GM21360 (cell line): ENCODE measurements around the gene ATPAF1.
"Not testable (repeated sequence)": the region's sequence is repeated elsewhere in the genome, so short reads cannot be mapped to it uniquely, and the experiment has no call there.

Experiments
- ATAC-seq: cut with Tn5 transposase; IDR thresholded peaks from one replicate; pipeline ENCODE4 v1.9.1; 2021; ENCODE audit warnings: mild to moderate bottlenecking, moderate library complexity; ENCODE audit not compliant: unreplicated experiment

The ATPAF1 gene

DNA sequence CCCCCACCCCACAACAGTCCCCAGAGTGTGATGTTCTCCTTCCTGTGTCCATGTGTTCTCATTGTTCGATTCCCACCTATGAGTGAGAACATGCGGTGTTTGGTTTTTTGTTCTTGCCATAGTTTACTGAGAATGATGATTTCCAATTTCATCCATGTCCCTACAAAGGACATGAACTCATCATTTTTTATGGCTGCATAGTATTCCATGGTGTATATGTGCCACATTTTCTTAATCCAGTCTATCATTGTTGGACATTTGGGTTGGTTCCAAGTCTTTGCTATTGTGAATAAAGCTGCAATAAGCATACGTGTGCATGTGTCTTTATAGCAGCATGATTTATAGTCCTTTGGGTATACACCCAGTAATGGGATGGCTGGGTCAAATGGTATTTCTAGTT, 17.0 kb downstream of the ATPAF1 start:
- not testable (repeated sequence) for ATAC-seq

- ATAC-seq, result no peak
Measured at GRCh38 chr1:46650491-46650890, 17.7 kb downstream of the ATPAF1 start.

- no peak for ATAC-seq
Measured at GRCh38 chr1:46649764-46650163, 18.4 kb downstream of the ATPAF1 start.

GRCh38 chr1:46647611-46648010, 20.6 kb downstream of the ATPAF1 start:
- no peak for ATAC-seq

DNA sequence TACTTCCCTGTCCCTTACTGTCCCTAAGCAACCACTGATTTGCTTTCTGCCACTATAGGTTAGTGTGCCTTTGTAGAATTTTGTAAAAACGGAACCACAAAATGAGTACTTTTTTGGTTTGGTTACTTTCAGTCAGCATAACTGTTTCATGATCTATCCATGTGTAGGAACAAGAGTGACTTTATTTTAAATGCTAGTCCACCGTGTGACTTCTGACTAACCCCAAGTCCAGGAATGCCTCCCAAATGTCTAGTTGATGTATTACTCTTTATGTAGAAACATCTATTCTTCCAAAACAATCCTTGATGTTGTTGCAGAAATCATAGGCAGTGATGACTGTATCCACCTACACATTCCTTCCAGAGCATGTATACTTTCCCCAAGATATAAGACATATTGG, 21.3 kb downstream of the ATPAF1 start:
- ATAC-seq, result no peak

DNA sequence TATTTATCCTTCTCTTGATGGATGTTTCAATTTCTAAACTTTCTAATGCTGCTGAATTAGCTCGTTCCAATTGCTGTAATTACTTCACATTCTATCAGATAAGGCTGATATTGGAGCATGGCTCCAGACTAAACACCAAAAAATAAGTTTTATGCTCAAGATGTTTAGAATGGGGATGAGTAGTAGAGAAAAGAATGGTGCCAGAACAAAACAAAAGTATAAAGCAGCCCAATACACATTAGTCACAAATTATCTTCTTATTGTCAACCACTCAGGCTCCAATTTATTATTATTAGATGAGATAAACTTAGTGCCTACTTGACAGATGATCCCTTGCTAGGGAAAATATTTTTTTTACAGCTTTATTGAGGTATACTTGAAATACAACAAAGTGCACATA, 21.8 kb downstream of the ATPAF1 start:
- no peak for ATAC-seq

- ATAC-seq, result no peak
Measured at GRCh38 chr1:46645815-46646214, 22.3 kb downstream of the ATPAF1 start.

DNA sequence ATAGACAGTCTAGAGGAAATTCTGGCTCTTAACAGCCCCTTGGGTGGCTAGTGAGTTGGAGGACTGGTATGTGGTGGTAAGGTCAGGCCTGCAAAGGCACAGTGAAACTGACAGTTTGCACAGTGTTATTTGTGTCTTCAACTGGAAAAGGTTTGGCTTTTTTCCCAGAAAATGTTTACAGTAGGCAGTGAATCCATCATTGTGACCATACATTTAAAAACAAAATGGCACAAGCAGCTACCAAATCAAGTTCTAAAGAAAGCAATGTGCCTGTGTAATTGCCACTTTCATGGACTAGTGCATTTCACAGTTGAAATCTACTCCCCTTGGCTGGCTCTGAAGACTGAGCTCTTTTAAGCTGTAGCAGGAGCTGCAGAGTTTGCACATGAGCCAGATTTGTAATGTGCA, 24.8 kb downstream of the ATPAF1 start:
- no peak for ATAC-seq

DNA sequence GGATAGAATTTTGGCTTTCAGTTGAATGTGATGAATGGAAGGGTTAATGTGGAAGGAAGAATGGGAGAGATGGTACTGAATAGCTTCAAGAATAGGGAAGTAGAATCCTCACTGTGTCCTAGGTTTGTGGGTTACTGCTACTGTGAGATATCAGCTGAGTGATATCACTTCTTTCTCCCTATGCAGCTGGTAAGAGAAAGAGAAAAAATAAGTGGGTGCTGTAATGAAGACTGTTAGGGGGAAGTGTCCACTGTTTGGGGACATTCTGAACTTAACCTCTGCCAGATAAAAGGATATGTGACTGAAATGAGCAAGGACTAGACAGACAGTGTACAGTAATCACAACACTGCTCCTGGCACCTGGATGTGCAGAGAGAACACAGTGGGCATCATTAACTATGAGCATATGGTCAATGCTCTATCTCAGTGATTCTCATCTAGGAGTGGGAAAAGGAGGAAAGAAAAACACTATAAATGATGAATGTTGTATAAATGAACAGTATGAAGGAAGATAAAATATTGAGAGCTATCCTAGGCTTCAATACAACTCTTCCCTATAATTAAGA, 26.0 kb downstream of the ATPAF1 start:
- no peak for ATAC-seq

- no peak for ATAC-seq
Measured at GRCh38 chr1:46639547-46639946, 28.6 kb downstream of the ATPAF1 start.

DNA sequence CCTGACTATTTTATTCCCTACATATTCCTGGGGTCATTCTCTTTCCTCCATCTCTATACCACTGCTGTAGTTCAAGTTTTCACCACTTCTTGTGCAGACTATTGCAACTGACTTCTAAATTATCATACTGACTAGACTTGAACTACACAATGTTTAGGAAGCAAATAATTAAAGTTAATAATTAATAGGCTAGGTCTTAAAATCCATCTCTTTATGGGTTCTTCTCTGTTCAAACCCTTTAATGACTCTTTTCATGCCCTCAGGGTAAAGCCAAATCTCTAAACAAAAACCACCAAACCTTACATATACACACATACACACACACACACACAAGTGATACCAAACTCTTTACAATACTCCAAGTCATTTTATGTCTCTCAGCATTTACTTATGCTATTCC, 29.2 kb downstream of the ATPAF1 start:
- no peak for ATAC-seq

DNA sequence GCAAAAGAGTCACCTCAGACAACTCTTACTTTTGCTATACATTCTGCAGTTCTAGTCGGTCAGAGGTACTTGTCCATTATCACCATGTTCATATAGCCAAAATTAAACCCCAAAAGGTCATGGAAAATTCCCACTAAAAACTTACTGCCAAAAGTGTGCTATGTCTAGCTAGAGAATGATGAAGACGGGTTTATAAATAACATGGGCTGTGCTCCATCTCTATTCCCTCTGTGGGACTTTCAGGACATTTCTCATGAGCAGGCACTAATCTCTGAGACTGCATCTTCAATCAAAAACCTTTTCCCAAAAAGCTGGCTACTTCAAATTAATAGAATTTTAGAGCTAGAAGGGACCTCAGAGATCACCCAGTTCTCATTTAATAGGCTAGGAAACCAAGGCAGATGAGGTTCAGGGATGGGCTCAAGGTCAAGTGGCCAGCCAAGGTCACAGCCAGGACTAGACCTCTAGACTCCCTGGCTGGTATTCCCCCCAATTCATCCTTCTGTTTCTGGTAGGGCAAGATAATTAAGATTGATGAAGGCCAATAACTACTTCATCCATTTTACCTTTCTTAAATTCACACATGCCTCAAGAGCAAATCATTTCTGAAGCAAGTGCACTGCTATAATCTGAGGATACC, 30.6 kb downstream of the ATPAF1 start:
- no peak for ATAC-seq

GRCh38 chr1:46635205-46635604, 33.0 kb downstream of the ATPAF1 start:
- ATAC-seq, result no peak

DNA sequence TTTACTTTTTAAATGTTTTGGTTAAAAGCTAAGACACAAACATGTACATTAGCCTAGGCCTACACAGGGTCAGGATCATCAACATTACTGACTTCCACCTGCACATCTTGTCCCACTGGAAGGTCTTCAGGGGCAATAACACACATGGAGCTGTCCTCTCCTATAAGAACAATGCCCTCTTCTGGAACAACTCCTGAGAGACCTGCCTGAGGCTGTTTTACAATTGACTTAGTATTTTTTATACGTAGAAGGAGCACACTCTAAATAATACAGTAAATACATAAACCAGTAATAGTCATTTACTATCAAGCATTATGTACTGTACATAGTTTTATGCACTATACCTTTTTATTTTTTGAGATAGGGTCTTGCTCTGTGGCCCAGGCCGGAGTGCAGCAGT, 37.4 kb downstream of the ATPAF1 start:
- ATAC-seq, result no peak

- ATAC-seq, result no peak
Measured at GRCh38 chr1:46623743-46624644, 44.2 kb downstream of the ATPAF1 start.

- no peak for ATAC-seq
Measured at GRCh38 chr1:46622344-46622743, 45.8 kb downstream of the ATPAF1 start.

GRCh38 chr1:46621930-46622329, 46.2 kb downstream of the ATPAF1 start:
- ATAC-seq, result no peak

DNA sequence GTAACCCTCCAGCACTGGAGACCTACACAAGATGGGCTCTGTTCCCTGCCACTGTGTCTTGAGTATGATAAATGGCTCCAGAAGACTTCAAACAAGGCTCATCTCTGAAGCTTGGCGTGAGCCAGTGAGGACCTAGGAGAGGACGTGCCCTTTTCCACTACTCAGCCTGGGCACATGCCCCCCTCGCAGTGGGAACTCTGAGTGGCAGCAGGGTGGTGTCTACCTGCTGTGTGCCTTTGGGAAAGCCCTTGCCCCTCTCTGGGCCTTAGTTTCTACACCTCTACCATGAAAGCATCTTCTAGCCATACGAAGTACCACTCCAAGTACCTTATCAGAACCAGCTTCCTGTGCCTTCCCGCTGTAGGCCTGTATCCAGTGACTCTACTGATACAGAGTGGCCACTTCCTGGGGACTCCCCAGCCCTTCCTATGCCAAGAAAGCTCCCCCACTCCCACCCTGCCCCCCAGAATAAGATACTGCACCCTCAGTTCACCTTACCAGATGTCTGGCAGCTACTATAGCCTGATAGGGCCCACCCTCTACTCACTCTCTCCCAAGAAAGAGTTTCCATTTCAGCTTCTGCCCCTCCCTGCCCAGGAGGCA, 48.4 kb downstream of the ATPAF1 start:
- no peak for ATAC-seq

GRCh38 chr1:46618754-46619415, 49.3 kb downstream of the ATPAF1 start:
- no peak for ATAC-seq

GRCh38 chr1:46617833-46618232, 50.3 kb downstream of the ATPAF1 start:
- no peak for ATAC-seq
